Hepatocyte (in vitro differentiated cells): ENCODE measurements around the gene GBX1.

Source experiments
- EZH2 ChIP-seq: fragments of 200-600 bp; sonication (generic); IDR thresholded peaks from 2 replicates; pipeline ENCODE4 v1.6.1; 2016; ENCODE audit warnings: antibody characterized with exemption, mild to moderate bottlenecking, borderline replicate concordance
- EZH2phosphoT487 ChIP-seq: fragments of 200-600 bp; sonication (generic); IDR thresholded peaks from one replicate; pipeline ENCODE4 v1.6.1; 2018; ENCODE audit warnings: antibody characterized with exemption, mild to moderate bottlenecking, low read depth, moderate library complexity; ENCODE audit not compliant: unreplicated experiment, severe bottlenecking
- TF ChIP-seq, protein P1 (sequence below): fragments of 200-600 bp; sonication (generic); IDR thresholded peaks from 2 replicates; pipeline ENCODE4 v1.5.1; 2016; ENCODE audit warnings: antibody characterized with exemption, mild to moderate bottlenecking; ENCODE audit not compliant: poor library complexity

DNA sequence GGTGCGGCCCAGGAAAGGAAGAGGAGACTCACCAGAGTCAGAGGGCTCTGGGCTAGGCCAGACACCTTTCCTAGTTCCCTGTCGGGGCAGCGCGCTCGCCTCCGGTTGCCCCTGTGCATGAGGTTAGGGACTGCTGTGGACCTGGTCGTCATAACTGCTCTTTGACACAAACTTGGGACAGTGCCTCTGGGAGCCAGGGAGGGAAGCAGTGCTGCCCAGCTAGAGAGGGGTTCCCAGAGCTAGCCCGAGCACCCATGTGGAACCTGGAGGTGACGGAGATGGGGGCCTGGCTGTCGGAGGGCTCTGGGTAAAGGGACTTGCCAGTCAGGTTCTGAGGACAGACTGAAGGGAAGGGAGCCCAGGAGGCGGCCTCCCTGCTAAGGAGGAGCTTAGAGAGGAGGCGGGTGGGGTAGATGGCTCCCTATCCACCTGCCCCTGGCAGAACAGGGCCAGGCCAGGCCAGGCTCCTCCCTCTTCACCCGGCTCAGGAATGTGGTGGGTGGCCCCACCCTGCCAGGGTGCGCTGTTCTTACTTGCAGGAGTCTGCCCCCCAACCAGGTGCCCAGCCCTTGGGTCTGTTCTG lies 51.6 kb downstream of the GBX1 start:
- no peak for TF ChIP-seq EZH2
- TF ChIP-seq, protein P1, sequence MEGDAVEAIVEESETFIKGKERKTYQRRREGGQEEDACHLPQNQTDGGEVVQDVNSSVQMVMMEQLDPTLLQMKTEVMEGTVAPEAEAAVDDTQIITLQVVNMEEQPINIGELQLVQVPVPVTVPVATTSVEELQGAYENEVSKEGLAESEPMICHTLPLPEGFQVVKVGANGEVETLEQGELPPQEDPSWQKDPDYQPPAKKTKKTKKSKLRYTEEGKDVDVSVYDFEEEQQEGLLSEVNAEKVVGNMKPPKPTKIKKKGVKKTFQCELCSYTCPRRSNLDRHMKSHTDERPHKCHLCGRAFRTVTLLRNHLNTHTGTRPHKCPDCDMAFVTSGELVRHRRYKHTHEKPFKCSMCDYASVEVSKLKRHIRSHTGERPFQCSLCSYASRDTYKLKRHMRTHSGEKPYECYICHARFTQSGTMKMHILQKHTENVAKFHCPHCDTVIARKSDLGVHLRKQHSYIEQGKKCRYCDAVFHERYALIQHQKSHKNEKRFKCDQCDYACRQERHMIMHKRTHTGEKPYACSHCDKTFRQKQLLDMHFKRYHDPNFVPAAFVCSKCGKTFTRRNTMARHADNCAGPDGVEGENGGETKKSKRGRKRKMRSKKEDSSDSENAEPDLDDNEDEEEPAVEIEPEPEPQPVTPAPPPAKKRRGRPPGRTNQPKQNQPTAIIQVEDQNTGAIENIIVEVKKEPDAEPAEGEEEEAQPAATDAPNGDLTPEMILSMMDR = no peak
- TF ChIP-seq EZH2phosphoT487 = no peak
